Vagina (tissue), 2 donors: ENCODE measurements around the gene STEAP1B. TPM values are rescaled to one million over a fixed set of nuclear protein-coding genes. Genes with fewer than 3 reads are reported as not detected.

Experiments used
- DNase-seq, 2 donors: peaks; one replicate each; pipeline ENCODE4 v3.0.0-alpha.2; 2017; ENCODE audit errors: extremely low spot score in 2 of 2
- H3K27ac ChIP-seq: fragments of 200-600 bp; sonication (generic); one replicate; pipeline ENCODE4 v1.5.1; 2019
- H3K27me3 ChIP-seq: fragments of 200-600 bp; sonication (generic); one replicate; pipeline ENCODE4 v1.5.1; 2019
- H3K36me3 ChIP-seq, 2 donors: fragments of 200-600 bp; sonication (generic); one replicate each; pipeline ENCODE4 v1.5.1; 2017 to 2019
- H3K4me1 ChIP-seq: fragments of 200-600 bp; sonication (generic); one replicate; pipeline ENCODE4 v1.5.1; 2019
- H3K4me3 ChIP-seq, 2 donors: fragments of 200-600 bp; sonication (generic); 1 replicate in 1 of 2; 2 replicates in 1 of 2; pipeline ENCODE4 v1.5.1; 2016 to 2019
- H3K9me3 ChIP-seq: fragments of 200-600 bp; sonication (generic); one replicate; pipeline ENCODE4 v1.5.1; 2019
- CTCF ChIP-seq, 3 experiments: fragments of 450-650 bp in 2 of 3; fragments of 200-600 bp in 1 of 3; sonication (generic) in 1 of 3; IDR thresholded peaks; one replicate each; pipeline ENCODE4 v1.5.1; 2017 to 2019; ENCODE audit warnings: antibody characterized with exemption in 3 of 3, mild to moderate bottlenecking in 2 of 3, moderate library complexity in 2 of 3
- POLR2A ChIP-seq, 2 donors: fragments of 450-650 bp; IDR thresholded peaks; one replicate each; pipeline ENCODE4 v1.6.1; 2017; ENCODE audit warnings: antibody characterized with exemption in 2 of 2, mild to moderate bottlenecking in 2 of 2, moderate library complexity in 2 of 2
- POLR2AphosphoS5 ChIP-seq, 2 donors: sonication (generic); formaldehyde crosslinking; IDR thresholded peaks; one replicate each; pipeline ENCODE4 v1.9.0; 2017; ENCODE audit warnings: antibody characterized with exemption in 2 of 2, mild to moderate bottlenecking in 2 of 2, low read depth in 1 of 2; ENCODE audit not compliant: insufficient read depth in 1 of 2
- intact Hi-C: fragments of 100-400 bp; cut with DNase I; formaldehyde crosslinking; loops from one replicate; pipeline ENCODE4 v1.15.1; 2023
- total RNA-seq: library from RNA; depleted of rRNA; stranded (reverse); fragments of >200 nt; gene quantifications from one replicate; pipeline ENCODE4 v1.2.3, GENCODE V29; 2016

Gene STEAP1B
- total RNA-seq, 1 donor from 2014 or later = 8.8 TPM

GRCh38 chr7:22375359-22376048 is 124.5 kb downstream of the STEAP1B start:
- no peaks in the 10 kb centered on the region for H3K27me3 ChIP-seq
- H3K36me3 ChIP-seq = no peaks in the 10 kb centered on the region
- no peaks in the 10 kb centered on the region for H3K4me1 ChIP-seq
- no peak for TF ChIP-seq POLR2A (IDR thresholded peaks at IDR 0.05)
- no peak for TF ChIP-seq CTCF (IDR thresholded peaks at IDR 0.05)
- no peak for TF ChIP-seq POLR2AphosphoS5 (IDR thresholded peaks at IDR 0.05; ENCODE audit: insufficient read depth in 1 of 2, low read depth in 1 of 2)
- H3K27ac ChIP-seq = no peak overlapping the region
- H3K9me3 ChIP-seq = no peaks in the 10 kb centered on the region
- intact Hi-C loops = no loop called here
- DNase-seq = no peak
- H3K4me3 ChIP-seq = no peak overlapping the region

- Histone ChIP-seq H3K27ac (no peak overlapping the region), H3K27me3 (no peaks in the 10 kb centered on the region), H3K4me3 (no peak overlapping the region), H3K9me3 (no peaks in the 10 kb centered on the region), H3K4me1 (no peaks in the 10 kb centered on the region), H3K36me3 (no peaks in the 10 kb centered on the region)
- intact Hi-C loops = no loop called here
- DNase-seq = no peak
- TF ChIP-seq POLR2A (IDR thresholded peaks at IDR 0.05) = no peak
- TF ChIP-seq CTCF (IDR thresholded peaks at IDR 0.05) = no peak
- no peak for TF ChIP-seq POLR2AphosphoS5 (IDR thresholded peaks at IDR 0.05; ENCODE audit: insufficient read depth in 1 of 2, low read depth in 1 of 2)
Measured at GRCh38 chr7:22373911-22374310, 126.1 kb downstream of the STEAP1B start.

GRCh38 chr7:22373388-22373787 is 126.6 kb downstream of the STEAP1B start:
- intact Hi-C loops = no loop called here
- Histone ChIP-seq H3K4me1 (no peaks in the 10 kb centered on the region), H3K9me3 (no peaks in the 10 kb centered on the region), H3K27ac (no peak overlapping the region), H3K27me3 (no peaks in the 10 kb centered on the region), H3K36me3 (no peaks in the 10 kb centered on the region), H3K4me3 (no peak overlapping the region)
- no peak for DNase-seq
- TF ChIP-seq CTCF (IDR thresholded peaks at IDR 0.05) (no peak), POLR2A (IDR thresholded peaks at IDR 0.05) (no peak), POLR2AphosphoS5 (IDR thresholded peaks at IDR 0.05; ENCODE audit: insufficient read depth in 1 of 2, low read depth in 1 of 2) (no peak)

- TF ChIP-seq CTCF (IDR thresholded peaks at IDR 0.05) = no peak
- TF ChIP-seq POLR2A (IDR thresholded peaks at IDR 0.05) = no peak
- no peak for TF ChIP-seq POLR2AphosphoS5 (IDR thresholded peaks at IDR 0.05; ENCODE audit: insufficient read depth in 1 of 2, low read depth in 1 of 2)
- H3K27me3 ChIP-seq = no peaks in the 10 kb centered on the region
- no peak for DNase-seq
- intact Hi-C loops = no loop called here
- no peak overlapping the region for H3K27ac ChIP-seq
- H3K4me1 ChIP-seq = no peaks in the 10 kb centered on the region
- no peak overlapping the region for H3K4me3 ChIP-seq
- no peaks in the 10 kb centered on the region for H3K36me3 ChIP-seq
- H3K9me3 ChIP-seq = no peaks in the 10 kb centered on the region
Measured at GRCh38 chr7:22372863-22373262, 127.1 kb downstream of the STEAP1B start.

GRCh38 chr7:22371878-22372277 is 128.1 kb downstream of the STEAP1B start:
- intact Hi-C loops = no loop called here
- TF ChIP-seq POLR2A (IDR thresholded peaks at IDR 0.05) (no peak), CTCF (IDR thresholded peaks at IDR 0.05) (no peak), POLR2AphosphoS5 (IDR thresholded peaks at IDR 0.05; ENCODE audit: insufficient read depth in 1 of 2, low read depth in 1 of 2) (no peak)

More at GRCh38 chr7:22371878-22372277, 128.1 kb downstream of the STEAP1B start:
- no peaks in the 10 kb centered on the region for H3K4me1 ChIP-seq
- H3K36me3 ChIP-seq = no peaks in the 10 kb centered on the region
- no peaks in the 10 kb centered on the region for H3K9me3 ChIP-seq
- no peak overlapping the region for H3K27ac ChIP-seq
- no peak for DNase-seq
- no peaks in the 10 kb centered on the region for H3K27me3 ChIP-seq
- H3K4me3 ChIP-seq = no peak overlapping the region
